Measurements from ENCODE around the gene CADPS2. TPM values are rescaled to one million over a fixed set of nuclear protein-coding genes. Genes with fewer than 3 reads are reported as not detected.

The CADPS2 gene
- total and polyA plus RNA-seq, 2 of the 4 experiments (the other 2 are of a cell fraction), result 0.10 to 0.54 TPM

DNA sequence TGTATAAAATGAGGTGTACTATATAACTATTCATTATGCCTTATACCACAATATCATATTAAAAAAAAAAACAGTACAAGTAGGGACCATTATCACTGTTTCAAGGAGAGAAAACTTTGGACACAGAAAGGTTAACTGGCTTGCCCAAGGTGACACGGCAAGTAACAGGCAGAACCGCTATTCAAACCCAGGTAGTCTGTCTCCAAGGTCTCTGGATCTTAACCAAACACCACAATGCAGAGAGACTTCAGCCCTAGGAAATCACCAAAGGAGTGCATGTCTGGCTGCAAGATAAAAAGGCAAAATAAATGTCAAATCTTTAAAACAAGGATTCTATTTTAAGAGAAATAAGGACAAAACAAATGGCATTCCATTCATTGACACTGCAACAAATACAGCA, 56.3 kb downstream of the CADPS2 start:
- no peak overlapping the region for H2AK9ac ChIP-seq (replicated peaks; ENCODE audit: low read depth, low read length, poor library complexity)
- H3K4ac ChIP-seq (ENCODE audit: low read depth, low read length), result no peak overlapping the region
- no peak overlapping the region for H2BK20ac ChIP-seq (ENCODE audit: low read depth, low read length)
- H3K14ac ChIP-seq (replicated peaks; ENCODE audit: low read depth, low read length), result no peak overlapping the region
- H3K79me1 ChIP-seq (ENCODE audit: low read depth in 1 of 2, low read length in 2 of 2), result no peaks in the 10 kb centered on the region
- dilution Hi-C loops (cut with HindIII; ENCODE audit: low sequenced_read_pairs, unreplicated experiment) (no loop called here), in situ Hi-C loops (cut with MboI; ENCODE audit: low sequenced_read_pairs) (no loop called here), intact Hi-C loops (cut with micrococcal nuclease) (no loop called here)
- no peak overlapping the region for H2AK5ac ChIP-seq (ENCODE audit: low read depth, low read length)
- CTCF ChIA-PET, result no interaction called here
- no peaks in the 10 kb centered on the region for H3K4me1 ChIP-seq (ENCODE audit: control insufficient read depth, insufficient read depth, low read length)
- H4K5ac ChIP-seq (ENCODE audit: low read depth, low read length), result no peak overlapping the region
- no peak overlapping the region for H2BK15ac ChIP-seq (ENCODE audit: low read depth, low read length)
- POLR2A ChIA-PET (ENCODE audit: unreplicated experiment), result no interaction called here
- H3K9me3 ChIP-seq (ENCODE audit: control insufficient read depth, insufficient read depth, low read length), result no peaks in the 10 kb centered on the region; the same call in none of the 2 replicates
- H3K9me1 ChIP-seq (ENCODE audit: insufficient read depth, low read length), result no peaks in the 10 kb centered on the region
- H3K4me2 ChIP-seq (ENCODE audit: low read depth, low read length), result no peak overlapping the region
- DNase-seq, result no peak
- H3K4me3 ChIP-seq (ENCODE audit: insufficient read depth, low read depth, low read length), result no peak overlapping the region
- TF ChIP-seq BHLHE40 (IDR thresholded peaks at IDR 0.05; ENCODE audit: low read depth, low read length), result no peak
- TF ChIP-seq MXI1 (IDR thresholded peaks at IDR 0.05; ENCODE audit: borderline replicate concordance, low read depth, low read length), result no peak
- TF ChIP-seq CEBPB (IDR thresholded peaks at IDR 0.05; ENCODE audit: low read depth, low read length), result no peak
- TF ChIP-seq, protein P1, sequence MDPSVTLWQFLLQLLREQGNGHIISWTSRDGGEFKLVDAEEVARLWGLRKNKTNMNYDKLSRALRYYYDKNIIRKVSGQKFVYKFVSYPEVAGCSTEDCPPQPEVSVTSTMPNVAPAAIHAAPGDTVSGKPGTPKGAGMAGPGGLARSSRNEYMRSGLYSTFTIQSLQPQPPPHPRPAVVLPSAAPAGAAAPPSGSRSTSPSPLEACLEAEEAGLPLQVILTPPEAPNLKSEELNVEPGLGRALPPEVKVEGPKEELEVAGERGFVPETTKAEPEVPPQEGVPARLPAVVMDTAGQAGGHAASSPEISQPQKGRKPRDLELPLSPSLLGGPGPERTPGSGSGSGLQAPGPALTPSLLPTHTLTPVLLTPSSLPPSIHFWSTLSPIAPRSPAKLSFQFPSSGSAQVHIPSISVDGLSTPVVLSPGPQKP (IDR thresholded peaks at IDR 0.05; ENCODE audit: borderline replicate concordance, low read depth, low read length), result no peak
- TF ChIP-seq, protein P2, sequence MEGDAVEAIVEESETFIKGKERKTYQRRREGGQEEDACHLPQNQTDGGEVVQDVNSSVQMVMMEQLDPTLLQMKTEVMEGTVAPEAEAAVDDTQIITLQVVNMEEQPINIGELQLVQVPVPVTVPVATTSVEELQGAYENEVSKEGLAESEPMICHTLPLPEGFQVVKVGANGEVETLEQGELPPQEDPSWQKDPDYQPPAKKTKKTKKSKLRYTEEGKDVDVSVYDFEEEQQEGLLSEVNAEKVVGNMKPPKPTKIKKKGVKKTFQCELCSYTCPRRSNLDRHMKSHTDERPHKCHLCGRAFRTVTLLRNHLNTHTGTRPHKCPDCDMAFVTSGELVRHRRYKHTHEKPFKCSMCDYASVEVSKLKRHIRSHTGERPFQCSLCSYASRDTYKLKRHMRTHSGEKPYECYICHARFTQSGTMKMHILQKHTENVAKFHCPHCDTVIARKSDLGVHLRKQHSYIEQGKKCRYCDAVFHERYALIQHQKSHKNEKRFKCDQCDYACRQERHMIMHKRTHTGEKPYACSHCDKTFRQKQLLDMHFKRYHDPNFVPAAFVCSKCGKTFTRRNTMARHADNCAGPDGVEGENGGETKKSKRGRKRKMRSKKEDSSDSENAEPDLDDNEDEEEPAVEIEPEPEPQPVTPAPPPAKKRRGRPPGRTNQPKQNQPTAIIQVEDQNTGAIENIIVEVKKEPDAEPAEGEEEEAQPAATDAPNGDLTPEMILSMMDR (conservative IDR thresholded peaks at IDR 0.05; ENCODE audit: low read depth, low read length), result no peak
- no peak for TF ChIP-seq MAFK (IDR thresholded peaks at IDR 0.05; ENCODE audit: low read depth, low read length)
- TF ChIP-seq FOS (IDR thresholded peaks at IDR 0.05; ENCODE audit: low read depth, low read length), result no peak
- TF ChIP-seq NFE2L2 (IDR thresholded peaks at IDR 0.05; ENCODE audit: low read depth, low read length), result no peak
- TF ChIP-seq USF2 (IDR thresholded peaks at IDR 0.05; ENCODE audit: low read depth, low read length), result no peak
- no peak for TF ChIP-seq POLR2A (IDR thresholded peaks at IDR 0.05; ENCODE audit: low read depth, low read length)
- no peak for TF ChIP-seq CHD1 (IDR thresholded peaks at IDR 0.05; ENCODE audit: low read depth, low read length)
- TF ChIP-seq SMC3 (IDR thresholded peaks at IDR 0.05; ENCODE audit: low read depth, low read length), result no peak
- no peak for TF ChIP-seq RAD21 (IDR thresholded peaks at IDR 0.05; ENCODE audit: low read length)
- TF ChIP-seq MAZ (IDR thresholded peaks at IDR 0.05; ENCODE audit: borderline replicate concordance, low read depth, low read length), result no peak
- TF ChIP-seq RFX5 (IDR thresholded peaks at IDR 0.05; ENCODE audit: low read depth, low read length), result no peak
- no peak overlapping the region for H3K56ac ChIP-seq (ENCODE audit: extremely low read depth, insufficient read depth, low read length)
- H3K27me3 ChIP-seq (ENCODE audit: control insufficient read depth, insufficient read depth, low read length), result no peaks in the 10 kb centered on the region
- no TSS peak for BruUV-seq (replicated peaks)
- H2BK120ac ChIP-seq (ENCODE audit: low read depth, low read length), result no peak overlapping the region
- ATAC-seq (ENCODE audit: low read depth), result no peak
- H2AFZ ChIP-seq (replicated peaks; ENCODE audit: low read length, poor library complexity), result no peak overlapping the region
- H3K36me3 ChIP-seq (ENCODE audit: control insufficient read depth, insufficient read depth, low read length), result no peaks in the 10 kb centered on the region
- H3K27ac ChIP-seq (ENCODE audit: insufficient read depth, low read length), result no peak overlapping the region
- no peak overlapping the region for H4K91ac ChIP-seq (ENCODE audit: insufficient read depth, low read depth, low read length)
- H3K23ac ChIP-seq (ENCODE audit: low read depth, low read length), result no peak overlapping the region
- no peaks in the 10 kb centered on the region for H4K20me1 ChIP-seq (ENCODE audit: insufficient read depth, low read length)
- no peak overlapping the region for H3K9ac ChIP-seq (ENCODE audit: low read depth, low read length)
- H3K18ac ChIP-seq (ENCODE audit: low read depth, low read length), result no peak overlapping the region
- H4K8ac ChIP-seq (ENCODE audit: low read depth in 2 of 2, low read length in 2 of 2), result no peak overlapping the region
- no peak overlapping the region for H2BK5ac ChIP-seq (ENCODE audit: low read depth, low read length, poor library complexity, severe bottlenecking)
- WGBS, 2 experiments (ENCODE audit: extremely low coverage in 2 of 2, insufficient read length in 1 of 2), result no CpG with 5 or more reads among the region's 2 CpGs
